Mucosa of stomach (tissue), 1 donor: ENCODE results near the gene RBMX2.
"Not testable (repeated sequence)": the region's sequence is repeated elsewhere in the genome, so short reads cannot be mapped to it uniquely, and the experiment has no call there.

Source experiments
- H3K27me3 ChIP-seq: one replicate; pipeline ENCODE4 v1.7.0; 2013; ENCODE audit warnings: mild to moderate bottlenecking, low read length; ENCODE audit not compliant: control insufficient read depth, insufficient read depth
- H3K36me3 ChIP-seq: one replicate; pipeline ENCODE4 v1.7.0; 2013; ENCODE audit warnings: low read length; ENCODE audit not compliant: control insufficient read depth, insufficient read depth
- H3K4me1 ChIP-seq: one replicate; pipeline ENCODE4 v1.7.0; 2013; ENCODE audit warnings: mild to moderate bottlenecking, low read length; ENCODE audit not compliant: control insufficient read depth, insufficient read depth
- H3K4me3 ChIP-seq: one replicate; pipeline ENCODE4 v1.7.0; 2013; ENCODE audit warnings: low read length
- H3K9ac ChIP-seq: one replicate; pipeline ENCODE4 v1.7.0; 2013; ENCODE audit warnings: mild to moderate bottlenecking, low read length, moderate library complexity
- H3K9me3 ChIP-seq: one replicate; pipeline ENCODE4 v1.7.0; 2013; ENCODE audit warnings: mild to moderate bottlenecking, low read length, moderate library complexity; ENCODE audit not compliant: control insufficient read depth
- donor health status: Pancreatic carcinoma.

RBMX2 gene, protein sequence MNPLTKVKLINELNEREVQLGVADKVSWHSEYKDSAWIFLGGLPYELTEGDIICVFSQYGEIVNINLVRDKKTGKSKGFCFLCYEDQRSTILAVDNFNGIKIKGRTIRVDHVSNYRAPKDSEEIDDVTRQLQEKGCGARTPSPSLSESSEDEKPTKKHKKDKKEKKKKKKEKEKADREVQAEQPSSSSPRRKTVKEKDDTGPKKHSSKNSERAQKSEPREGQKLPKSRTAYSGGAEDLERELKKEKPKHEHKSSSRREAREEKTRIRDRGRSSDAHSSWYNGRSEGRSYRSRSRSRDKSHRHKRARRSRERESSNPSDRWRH

DNA sequence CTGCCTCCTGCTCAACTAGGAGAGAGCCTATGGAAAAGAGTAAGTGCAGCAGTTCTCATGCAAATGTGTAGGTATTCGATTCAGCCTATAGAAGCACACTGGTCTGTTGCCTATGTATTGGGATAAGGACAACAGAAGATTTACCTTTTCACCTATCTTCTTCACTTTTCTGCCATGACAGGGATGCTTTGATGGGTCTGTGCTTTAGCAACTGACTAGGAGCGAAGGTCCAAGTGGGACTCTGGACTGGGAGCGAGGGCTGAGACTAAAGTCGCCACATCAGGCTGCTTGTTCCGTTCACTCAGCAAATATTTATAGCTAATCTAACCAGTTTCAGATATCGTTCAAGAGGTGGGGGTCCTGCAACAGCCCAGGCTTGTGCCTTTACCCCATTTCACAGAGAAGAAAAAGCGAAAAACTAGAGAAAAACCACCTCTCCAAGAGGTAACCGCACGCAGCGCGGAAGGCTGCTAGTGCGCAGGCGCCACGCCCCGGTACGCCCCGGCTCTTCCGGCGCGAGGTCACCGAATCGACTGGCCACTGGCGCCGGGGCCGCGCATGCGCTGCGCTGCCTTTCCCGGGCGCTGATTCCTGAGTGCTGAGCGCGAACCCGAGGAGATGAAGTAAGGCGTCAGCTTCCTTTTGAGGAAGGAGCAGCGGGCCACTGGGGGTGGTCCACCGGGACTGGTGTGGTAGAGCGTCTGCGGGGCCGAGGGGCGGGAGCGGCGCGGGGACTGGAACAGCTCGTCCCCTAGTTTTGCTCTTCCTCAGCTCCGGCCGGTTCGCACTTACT lies at the start of gene RBMX2:
Gene RBMX2, plus strand, starts transcription at position 573 of the 793 bp plus-strand sequence. Its CDS starts 46 bp downstream, at position 619.
- H3K27me3 ChIP-seq, result no peaks in the 10 kb centered on the region

DNA sequence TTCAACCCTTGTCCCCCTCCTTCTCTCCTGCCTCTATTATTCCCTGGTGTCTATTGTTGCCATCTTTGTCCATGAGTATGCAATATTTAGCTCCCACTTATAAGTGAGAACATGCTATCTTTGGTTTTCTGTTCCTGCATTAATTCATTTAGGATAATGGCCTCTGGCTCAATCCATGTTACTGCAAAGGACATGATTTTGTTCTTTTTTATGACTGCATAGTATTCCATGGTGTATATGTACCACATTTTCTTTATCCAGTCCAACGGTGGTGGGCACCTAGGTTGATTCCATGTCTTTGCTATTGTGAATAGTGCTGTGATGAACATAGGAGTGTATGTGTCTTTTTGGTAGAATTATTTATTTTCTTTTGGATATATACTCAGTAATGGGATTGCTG lies 49.7 kb upstream of the RBMX2 start:
- H3K36me3 ChIP-seq, H3K4me3 ChIP-seq, H3K4me1 ChIP-seq, H3K9me3 ChIP-seq, H3K27me3 ChIP-seq, H3K9ac ChIP-seq: not testable (repeated sequence)

More for the DNA sequence above, at the start of gene RBMX2:
- no peaks in the 10 kb centered on the region for H3K4me1 ChIP-seq
- no peaks in the 10 kb centered on the region for H3K9me3 ChIP-seq
- H3K9ac ChIP-seq, result peak within 1 kb of the TSS; percentile 76
- H3K4me3 ChIP-seq, result peak within 1 kb of the TSS; percentile 95
- H3K36me3 ChIP-seq, result no peaks in the 10 kb centered on the region

DNA sequence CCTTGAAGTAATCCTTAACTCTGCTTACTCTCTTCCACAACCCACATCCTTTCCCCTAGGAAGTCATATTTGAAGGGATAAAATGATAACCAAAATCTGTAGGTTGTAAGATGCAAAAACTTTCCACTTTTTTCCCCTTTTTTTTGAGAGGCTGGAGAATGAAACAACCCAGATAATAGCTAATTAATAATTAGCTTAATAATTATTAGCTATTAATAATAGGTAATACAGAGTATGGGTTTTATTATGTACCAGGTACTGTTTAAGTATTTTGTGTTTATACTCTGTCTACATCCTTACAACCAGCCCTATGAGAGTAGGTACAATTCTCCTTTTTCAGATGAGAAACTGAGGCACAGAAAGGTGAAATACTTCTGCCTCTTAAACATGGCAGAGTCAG lies 25.7 kb upstream of the RBMX2 start:
- Histone ChIP-seq H3K27me3 (no peaks in the 10 kb centered on the region), H3K4me1 (no peaks in the 10 kb centered on the region), H3K9ac (no peak overlapping the region), H3K9me3 (no peaks in the 10 kb centered on the region), H3K36me3 (no peaks in the 10 kb centered on the region), H3K4me3 (no peak overlapping the region)

DNA sequence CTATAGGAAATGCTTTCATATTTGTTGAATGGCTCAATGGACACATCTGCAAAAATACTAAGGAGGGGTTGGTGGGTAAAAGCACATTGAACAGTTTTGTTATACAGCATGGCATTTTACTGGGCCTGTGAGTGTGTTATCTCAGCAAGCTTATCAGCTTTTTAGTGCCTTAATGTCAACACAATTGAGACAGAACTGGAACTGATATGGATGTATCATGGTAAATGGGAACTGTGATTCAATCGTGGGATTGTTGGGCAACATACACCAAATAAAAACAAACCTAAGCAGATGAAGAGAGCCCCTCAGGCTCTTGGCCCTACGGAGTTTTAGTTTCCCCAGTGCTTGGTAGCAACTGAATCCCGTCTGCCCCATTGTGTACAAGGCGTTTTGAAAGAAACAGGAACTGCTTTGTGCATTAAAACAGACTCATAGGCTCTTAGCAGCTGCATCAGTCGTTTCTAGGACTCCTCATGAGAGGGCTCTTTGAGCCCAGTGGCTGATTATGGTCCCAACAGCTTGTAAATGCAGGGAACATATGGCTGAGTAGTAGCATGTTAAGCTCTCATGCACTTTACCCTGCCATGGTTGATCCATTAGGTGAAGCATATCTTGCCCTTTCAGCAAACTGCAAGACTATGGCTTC lies 23.6 kb upstream of the RBMX2 start:
- Histone ChIP-seq H3K4me1 (no peaks in the 10 kb centered on the region), H3K27me3 (no peaks in the 10 kb centered on the region), H3K9me3 (no peaks in the 10 kb centered on the region), H3K4me3 (no peak overlapping the region), H3K9ac (no peak overlapping the region), H3K36me3 (no peaks in the 10 kb centered on the region)

DNA sequence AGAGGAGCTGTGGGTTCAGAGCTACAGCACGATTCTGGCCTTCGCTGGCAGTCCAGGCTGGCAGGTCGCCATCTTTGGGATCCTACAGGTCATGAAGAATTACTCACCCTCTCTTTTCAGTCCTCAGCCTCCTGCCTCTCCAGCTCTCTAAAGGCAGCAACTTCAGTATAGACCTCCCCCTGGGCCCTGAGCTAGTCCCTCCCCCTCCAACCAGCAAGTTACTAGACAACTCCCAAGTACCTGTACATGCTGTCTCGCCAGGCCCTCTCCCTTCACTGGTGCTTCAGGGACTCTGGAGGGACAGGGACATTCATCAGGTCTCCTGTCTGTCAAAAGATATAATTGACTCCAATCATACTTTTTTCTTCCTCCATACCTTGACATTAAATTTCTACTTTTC lies 16.3 kb upstream of the RBMX2 start, which contains the start of gene GPR119:
Gene GPR119, minus strand, starts transcription at position 155 of the 400 bp plus-strand sequence. CDS start 227 bp downstream, outside the sequence.
- no peaks in the 10 kb centered on the region for H3K9me3 ChIP-seq
- H3K4me3 ChIP-seq, result no peak within 1 kb of the TSS
- H3K9ac ChIP-seq, result no peak within 1 kb of the TSS
- H3K36me3 ChIP-seq, result no peaks in the 10 kb centered on the region
- no peaks in the 10 kb centered on the region for H3K27me3 ChIP-seq
- H3K4me1 ChIP-seq, result no peaks in the 10 kb centered on the region

DNA sequence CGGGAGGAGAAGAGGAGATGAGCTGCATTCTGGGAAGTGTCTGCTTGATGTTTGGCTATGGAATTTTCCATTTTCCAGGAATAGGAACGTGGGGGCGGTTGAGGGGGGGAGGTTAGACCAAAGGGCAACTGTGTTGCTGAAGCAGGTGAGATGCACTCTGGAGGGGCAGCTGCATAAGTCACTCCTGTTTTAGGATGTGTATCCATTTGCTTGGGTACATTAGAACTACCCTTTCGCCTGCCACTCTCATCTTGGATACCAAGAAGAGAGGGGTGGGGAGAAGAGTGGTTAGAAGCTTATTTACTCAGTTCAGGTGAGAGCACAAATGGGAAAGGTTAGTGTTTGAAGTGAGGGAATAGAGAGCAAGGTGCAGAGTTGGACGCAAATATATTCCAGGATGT lies 15.4 kb upstream of the RBMX2 start:
- Histone ChIP-seq H3K9ac (no peak overlapping the region), H3K4me1 (no peaks in the 10 kb centered on the region), H3K27me3 (no peaks in the 10 kb centered on the region), H3K36me3 (no peaks in the 10 kb centered on the region), H3K9me3 (no peaks in the 10 kb centered on the region), H3K4me3 (no peak overlapping the region)

DNA sequence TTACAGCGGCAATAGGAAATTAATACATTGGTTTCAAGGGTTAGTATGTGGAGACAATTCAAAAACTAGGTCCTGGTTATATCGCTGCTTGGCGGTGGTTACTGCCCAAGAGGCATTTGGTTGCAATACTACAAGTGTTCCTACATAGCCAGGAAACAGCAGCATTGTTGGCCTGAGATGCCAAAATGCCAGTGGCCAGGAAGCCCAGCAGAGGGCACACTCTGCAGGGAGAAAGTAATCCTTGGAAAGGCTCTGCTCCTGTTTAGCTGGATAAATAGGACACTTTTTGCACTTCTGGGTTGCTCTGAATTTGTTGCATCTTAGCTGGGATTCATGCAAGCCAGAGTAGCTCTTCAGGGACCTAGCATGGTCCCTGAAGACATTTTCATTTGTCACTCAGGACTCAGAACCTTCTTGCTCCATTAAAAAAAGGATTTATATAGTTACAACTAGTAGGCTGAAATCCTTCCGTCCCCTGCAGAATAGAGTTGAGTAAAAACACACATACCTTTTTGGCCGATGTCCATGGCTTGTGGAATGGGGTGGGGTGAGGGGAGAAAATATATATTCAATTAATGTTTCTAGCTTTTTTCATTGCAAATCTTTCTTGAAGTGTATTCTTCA lies 8.2 kb upstream of the RBMX2 start:
- Histone ChIP-seq H3K4me1 (no peaks in the 10 kb centered on the region), H3K4me3 (no peak overlapping the region), H3K9ac (no peak overlapping the region), H3K27me3 (no peaks in the 10 kb centered on the region), H3K9me3 (no peaks in the 10 kb centered on the region), H3K36me3 (no peaks in the 10 kb centered on the region)

DNA sequence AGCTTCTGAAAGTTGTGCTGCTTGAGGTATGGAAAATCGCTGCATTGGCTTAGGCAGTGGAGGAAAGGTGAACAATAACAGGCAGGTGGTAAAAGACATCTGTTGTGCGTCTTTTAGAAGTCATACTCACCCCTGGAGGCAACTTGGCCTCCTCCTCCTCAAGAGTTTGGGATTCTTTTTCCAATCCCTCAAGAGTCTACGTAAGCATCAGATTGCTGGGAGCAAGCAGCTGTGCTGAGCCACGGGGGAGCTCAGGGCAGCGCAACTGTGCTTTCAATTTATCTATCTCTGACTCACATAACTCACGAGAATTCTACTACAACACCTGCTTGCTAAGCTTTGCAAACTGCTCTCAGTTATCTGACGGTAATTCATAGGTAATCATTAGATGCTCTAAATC lies 6.4 kb upstream of the RBMX2 start:
- Histone ChIP-seq H3K4me3 (no peak overlapping the region), H3K4me1 (no peaks in the 10 kb centered on the region), H3K27me3 (no peaks in the 10 kb centered on the region), H3K9ac (no peak overlapping the region), H3K36me3 (no peaks in the 10 kb centered on the region), H3K9me3 (no peaks in the 10 kb centered on the region)

DNA sequence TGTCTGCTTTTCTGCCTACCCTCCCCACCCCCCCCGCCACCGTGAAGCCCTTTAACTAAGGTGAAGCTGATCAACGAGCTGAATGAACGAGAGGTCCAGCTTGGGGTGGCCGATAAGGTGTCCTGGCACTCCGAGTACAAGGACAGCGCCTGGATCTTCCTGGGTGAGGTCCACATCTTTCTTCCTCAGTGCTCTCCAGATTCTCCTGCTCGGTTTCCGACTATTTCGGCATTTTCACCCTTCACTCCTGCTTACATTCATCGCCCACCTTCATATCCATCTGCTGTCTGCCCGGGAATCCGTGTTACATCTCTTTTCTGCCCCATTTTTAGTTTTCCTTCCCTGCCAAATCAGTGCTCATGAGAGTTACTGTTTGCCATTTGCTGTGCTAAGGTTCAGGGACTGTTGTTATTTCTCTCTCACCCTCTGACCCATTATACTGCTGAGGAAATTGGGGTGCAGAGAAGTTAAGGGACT lies 459 bp downstream of the RBMX2 start:
- H3K4me3 ChIP-seq, result peak overlapping the region; percentile 95
- H3K9ac ChIP-seq, result peak overlapping the region; percentile 76
- no peaks in the 10 kb centered on the region for H3K9me3 ChIP-seq
- H3K36me3 ChIP-seq, result no peaks in the 10 kb centered on the region
- no peaks in the 10 kb centered on the region for H3K4me1 ChIP-seq
- H3K27me3 ChIP-seq, result no peaks in the 10 kb centered on the region

DNA sequence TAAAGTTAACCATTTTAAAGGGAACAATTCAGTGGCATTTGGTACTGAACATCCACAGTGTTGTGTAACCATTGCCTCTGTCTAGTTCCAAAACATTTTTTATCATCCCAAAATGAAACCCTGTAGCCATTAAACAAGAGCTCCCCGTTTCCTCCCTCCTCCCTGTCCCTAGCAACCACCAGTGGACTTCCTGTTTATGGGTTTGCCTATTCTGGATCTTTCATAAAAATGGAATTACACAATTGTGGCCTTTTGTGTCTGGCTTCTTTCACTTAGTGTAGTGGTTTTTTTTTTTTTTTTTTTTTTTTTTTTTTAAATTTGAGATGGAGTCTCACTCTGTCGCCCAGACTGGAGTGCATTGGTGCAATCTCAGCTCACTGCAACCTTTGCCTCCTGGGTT lies 11.6 kb downstream of the RBMX2 start:
- Histone ChIP-seq H3K27me3 (no peaks in the 10 kb centered on the region), H3K4me1 (no peaks in the 10 kb centered on the region), H3K36me3 (no peaks in the 10 kb centered on the region), H3K4me3 (no peak overlapping the region), H3K9ac (no peak overlapping the region), H3K9me3 (no peaks in the 10 kb centered on the region)

DNA sequence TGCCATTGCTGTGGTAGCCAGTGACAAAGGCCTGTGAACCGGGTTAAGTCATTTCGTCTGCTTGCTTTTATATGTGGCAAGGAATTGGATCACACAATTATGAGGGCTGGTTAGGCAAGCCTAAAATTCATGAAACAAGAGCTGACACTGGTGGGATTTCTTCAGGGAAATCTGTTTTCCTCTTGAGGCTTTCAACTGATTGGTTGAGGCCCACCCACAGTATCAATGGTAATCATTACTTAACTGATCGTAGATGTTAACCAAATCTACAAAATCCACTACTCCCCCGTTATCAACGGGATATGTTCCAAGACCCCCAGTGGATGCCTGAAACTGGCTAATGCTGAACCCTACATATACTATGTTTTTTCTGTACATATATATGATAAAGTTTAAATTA lies 13.0 kb downstream of the RBMX2 start:
- Histone ChIP-seq H3K27me3 (no peaks in the 10 kb centered on the region), H3K9ac (no peak overlapping the region), H3K36me3 (no peaks in the 10 kb centered on the region), H3K9me3 (no peaks in the 10 kb centered on the region), H3K4me1 (no peaks in the 10 kb centered on the region), H3K4me3 (no peak overlapping the region)
